GM18868 (cell line): ENCODE data around the gene OR2H1.
"Not testable (repeated sequence)": the region's sequence is repeated elsewhere in the genome, so short reads cannot be mapped to it uniquely, and the experiment has no call there.

Source experiments
- ATAC-seq: cut with Tn5 transposase; IDR thresholded peaks from one replicate; pipeline ENCODE4 v1.9.1; 2021; ENCODE audit warnings: mild to moderate bottlenecking, moderate library complexity; ENCODE audit not compliant: unreplicated experiment

Gene OR2H1

DNA sequence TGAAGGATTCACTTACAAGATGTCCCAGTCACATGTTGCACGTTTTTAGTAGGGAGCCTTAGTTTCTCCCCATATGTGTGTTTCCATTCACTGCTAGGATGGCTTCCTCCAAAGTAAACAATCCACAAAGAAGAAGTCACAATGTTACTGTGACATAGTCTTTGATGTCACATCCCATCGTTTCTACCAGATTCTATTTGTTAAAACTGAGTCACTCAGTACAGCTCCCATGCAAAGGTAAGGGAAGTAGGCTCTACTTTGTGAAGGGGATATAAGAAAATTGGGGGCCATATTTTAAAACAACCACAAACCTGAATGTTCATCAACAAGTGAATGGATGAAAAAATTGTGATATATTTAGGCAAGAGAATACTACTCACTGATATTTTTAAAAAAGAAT is at the start of gene OR2H1, which contains the start of gene OR11A1:
Gene OR2H1 (plus strand): TSS at position 185 of the 400 bp plus-strand sequence. CDS start 4,615 bp downstream, outside the sequence.
Gene OR11A1 (minus strand): TSS at position 101 of the 400 bp plus-strand sequence. CDS start 29,430 bp downstream, outside the sequence.
- ATAC-seq = no peak

GRCh38 chr6:29414588-29414987 is 42.4 kb upstream of the OR2H1 start, which contains the start of gene OR12D1:
Gene OR12D1 (plus strand): TSS chr6:29414928.
- ATAC-seq = no peak

DNA sequence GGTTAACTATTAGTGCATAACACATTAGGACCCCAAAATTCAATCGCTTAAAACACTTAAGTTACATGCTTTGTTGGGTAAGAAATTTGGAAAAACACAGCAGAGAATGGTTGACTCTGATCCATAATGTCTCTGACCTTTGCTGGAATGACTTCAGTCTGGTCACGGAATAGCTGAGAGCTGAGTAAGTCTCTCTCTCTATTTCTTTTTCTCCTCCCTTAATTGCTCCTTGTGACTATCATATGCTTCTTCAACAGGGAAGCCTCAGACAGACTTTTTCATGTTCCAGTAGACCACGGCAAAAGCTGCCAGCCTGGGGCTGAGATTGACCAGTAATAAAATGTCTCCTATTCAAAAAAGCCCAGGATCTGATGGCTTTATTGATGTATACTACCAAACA is 37.4 kb upstream of the OR2H1 start:
- ATAC-seq = no peak

GRCh38 chr6:29424168-29424567 is 32.8 kb upstream of the OR2H1 start:
- ATAC-seq = no peak

- no peak for ATAC-seq
Measured at GRCh38 chr6:29424575-29424974, 32.4 kb upstream of the OR2H1 start.

GRCh38 chr6:29425075-29425474 is 31.9 kb upstream of the OR2H1 start:
- no peak for ATAC-seq

DNA sequence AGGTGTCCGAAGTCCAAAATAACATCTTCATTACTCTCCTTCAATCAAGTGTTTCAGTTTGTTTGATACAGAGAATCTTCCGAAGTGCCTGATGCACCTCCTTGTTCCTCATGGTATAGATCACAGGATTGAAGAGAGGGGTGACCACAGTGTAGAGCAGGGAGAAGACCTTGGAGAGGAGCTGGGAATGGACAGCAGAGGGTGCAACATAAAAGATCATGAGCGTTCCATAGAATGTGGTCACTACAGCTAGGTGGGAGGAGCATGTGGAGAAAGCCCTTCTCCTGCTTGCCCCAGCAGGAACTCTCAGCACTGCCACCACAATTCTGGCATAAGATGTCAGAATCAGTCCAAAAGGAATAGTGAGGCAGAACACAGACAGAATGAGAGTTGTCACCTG is 30.3 kb upstream of the OR2H1 start:
- ATAC-seq = no peak

- not testable (repeated sequence) for ATAC-seq
Measured at GRCh38 chr6:29436730-29437129, 20.2 kb upstream of the OR2H1 start.

DNA sequence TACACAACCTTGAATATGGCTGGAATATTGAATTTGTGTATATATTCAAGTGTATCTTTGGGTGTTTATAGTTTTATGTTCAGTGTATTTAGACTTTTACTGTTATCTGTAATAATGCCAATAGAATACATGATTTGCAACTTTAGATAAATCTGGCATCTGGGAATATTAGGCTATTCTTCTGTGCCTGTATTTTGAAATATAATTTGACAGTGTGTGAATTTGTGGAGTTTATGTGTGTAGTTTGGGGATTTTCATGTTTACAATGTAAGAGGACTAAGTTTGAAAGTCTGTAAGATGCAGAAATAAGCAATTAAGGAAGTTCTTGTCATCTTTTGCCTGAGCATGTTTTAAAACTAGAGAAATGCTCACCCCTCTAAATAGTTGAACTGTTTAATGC is 17.9 kb upstream of the OR2H1 start, which contains the start of gene OR10C1:
Gene OR10C1 (plus strand): TSS at position 301 of the 400 bp plus-strand sequence. CDS start 710 bp downstream, outside the sequence.
- ATAC-seq = no peak

DNA sequence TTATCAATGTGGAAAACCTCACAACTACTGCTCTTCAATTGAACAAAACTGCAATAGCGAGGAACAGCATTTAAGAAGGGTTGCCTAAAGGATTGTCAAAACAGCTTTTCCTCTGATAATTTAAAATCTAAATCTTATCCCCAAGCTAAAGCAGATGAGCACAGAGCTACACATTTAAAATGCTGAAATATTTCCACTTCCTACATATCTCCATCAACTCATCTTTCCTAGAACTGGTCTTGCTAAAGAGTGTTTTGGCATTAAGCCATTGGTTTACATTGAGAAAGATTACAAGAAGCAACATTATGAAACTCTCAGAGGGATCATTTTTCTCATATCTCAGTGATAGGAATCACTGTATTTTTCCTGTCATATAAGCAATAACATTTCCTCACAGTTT is 14.2 kb upstream of the OR2H1 start:
- no peak for ATAC-seq

GRCh38 chr6:29444031-29444430 is 12.9 kb upstream of the OR2H1 start:
- ATAC-seq = not testable (repeated sequence)

GRCh38 chr6:29447670-29448069 is 9.3 kb upstream of the OR2H1 start:
- ATAC-seq = no peak

- ATAC-seq = no peak
Measured at GRCh38 chr6:29451471-29452193, 5.3 kb upstream of the OR2H1 start.

GRCh38 chr6:29461021-29461814 is 4.3 kb downstream of the OR2H1 start:
- no peak for ATAC-seq

GRCh38 chr6:29462022-29462421 is 5.1 kb downstream of the OR2H1 start:
- no peak for ATAC-seq

- no peak for ATAC-seq
Measured at GRCh38 chr6:29465279-29465678, 8.3 kb downstream of the OR2H1 start.

GRCh38 chr6:29465801-29466200 is 8.8 kb downstream of the OR2H1 start:
- no peak for ATAC-seq

- no peak for ATAC-seq
Measured at GRCh38 chr6:29466241-29466640, 9.3 kb downstream of the OR2H1 start.

DNA sequence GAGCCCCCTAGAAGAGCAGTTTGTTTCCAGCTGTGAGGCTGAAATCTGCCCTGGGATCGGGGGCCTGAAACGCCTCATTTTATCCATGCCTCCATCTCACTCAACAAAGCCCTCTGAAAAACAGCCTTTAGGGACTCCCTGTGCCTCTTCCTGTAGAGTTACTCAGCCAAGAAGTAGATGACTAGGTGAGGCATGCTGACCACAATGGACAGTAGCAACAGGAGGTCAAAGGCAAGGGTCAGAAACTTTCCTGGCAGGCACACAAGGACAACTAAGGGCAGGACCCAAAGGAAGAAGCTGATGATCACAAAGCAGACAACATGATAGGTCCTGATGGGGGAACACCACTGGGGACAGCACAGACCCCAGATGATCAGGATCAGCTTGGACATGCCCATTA is 18.0 kb downstream of the OR2H1 start:
- ATAC-seq = no peak

DNA sequence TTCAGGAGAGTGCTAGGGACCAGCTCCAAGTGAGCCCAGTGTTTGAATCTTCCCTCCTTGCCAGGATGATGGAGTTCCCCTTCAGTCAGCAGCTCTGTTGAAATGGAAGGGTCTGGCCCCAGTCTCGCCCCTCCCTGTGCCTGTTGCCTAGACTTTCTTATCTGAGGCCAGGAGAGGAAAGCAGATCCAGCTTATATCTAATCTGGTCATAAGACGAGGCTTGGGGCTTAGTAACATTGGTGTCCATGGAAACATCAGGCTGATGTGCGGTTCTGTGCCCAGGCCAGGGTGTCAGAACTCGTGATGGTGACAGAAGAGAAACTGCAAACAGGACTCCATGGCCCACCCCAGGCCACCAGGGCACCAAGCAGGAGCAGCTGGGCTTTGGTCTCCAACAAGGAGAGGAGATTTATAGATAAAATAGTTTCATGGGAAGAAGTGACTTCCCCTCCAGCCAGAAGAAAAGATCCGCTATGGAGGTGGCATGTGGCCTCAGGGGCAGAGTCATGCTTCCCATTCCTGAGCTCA is 21.0 kb downstream of the OR2H1 start:
- no peak for ATAC-seq

DNA sequence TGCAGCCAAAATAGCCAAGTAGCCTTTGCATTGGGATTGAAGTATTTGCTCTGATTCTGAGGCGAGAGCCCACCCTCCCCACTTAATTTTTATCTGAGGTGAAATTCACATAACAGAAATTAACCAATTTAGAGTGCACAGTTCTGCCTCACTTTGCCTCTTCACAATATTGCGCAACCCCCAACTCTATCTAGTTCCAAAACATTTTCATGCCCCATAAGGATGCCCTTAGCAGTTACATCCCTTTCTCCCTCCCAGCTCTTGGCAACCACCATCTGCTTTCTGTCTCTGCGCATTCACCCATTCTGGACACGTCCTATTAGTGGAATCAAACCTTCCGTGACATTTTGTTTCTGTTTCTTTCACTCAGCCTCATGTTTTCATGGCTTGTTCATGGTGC is 21.8 kb downstream of the OR2H1 start:
- ATAC-seq = no peak

DNA sequence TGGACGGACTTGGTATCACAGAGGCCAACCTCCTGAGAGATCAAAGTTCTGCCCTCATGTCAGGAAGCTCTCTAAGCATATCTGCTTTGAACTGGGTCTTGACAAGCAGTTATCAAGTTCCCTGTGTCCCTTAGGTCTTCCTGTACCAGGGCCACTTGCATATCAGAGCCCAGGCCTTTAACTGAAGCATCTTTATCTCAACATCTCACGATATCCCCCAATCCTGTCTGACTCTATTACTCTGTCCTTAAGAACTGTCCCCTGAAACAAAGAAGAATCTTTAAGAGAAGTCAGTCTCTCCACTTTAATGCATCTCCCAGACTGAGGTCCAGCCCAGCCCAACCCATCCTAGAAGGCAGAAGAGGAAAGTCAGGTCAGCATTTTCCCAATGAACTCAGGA is 22.6 kb downstream of the OR2H1 start:
- ATAC-seq = no peak
